NCI-H2171 (cell line): ENCODE results near the gene TGFA.

Source experiments
- DNase-seq: peaks from one replicate; lab custom pipeline; 2025; lab: John Stamatoyannopoulos, UW

The TGFA gene

DNA sequence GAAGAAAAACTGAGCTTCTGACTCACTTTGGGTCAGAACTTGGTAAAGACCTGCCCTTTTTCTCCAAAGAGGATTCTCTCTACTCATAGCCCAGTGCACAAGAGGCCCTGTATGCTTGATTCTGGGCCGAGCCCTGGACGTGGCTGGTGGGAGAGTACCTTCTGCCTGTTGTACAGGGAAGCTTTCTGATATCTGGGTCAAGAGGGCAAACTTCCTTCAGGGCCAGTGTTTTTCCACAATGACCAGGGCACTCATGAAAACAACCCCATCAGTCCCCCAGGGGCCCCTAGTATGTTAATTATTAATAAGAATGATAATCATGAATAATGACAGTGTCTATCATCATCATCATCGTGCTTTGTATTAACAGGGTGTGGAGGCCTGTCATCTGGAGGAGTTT, 90.0 kb downstream of the TGFA start:
- DNase-seq: no peak

DNA sequence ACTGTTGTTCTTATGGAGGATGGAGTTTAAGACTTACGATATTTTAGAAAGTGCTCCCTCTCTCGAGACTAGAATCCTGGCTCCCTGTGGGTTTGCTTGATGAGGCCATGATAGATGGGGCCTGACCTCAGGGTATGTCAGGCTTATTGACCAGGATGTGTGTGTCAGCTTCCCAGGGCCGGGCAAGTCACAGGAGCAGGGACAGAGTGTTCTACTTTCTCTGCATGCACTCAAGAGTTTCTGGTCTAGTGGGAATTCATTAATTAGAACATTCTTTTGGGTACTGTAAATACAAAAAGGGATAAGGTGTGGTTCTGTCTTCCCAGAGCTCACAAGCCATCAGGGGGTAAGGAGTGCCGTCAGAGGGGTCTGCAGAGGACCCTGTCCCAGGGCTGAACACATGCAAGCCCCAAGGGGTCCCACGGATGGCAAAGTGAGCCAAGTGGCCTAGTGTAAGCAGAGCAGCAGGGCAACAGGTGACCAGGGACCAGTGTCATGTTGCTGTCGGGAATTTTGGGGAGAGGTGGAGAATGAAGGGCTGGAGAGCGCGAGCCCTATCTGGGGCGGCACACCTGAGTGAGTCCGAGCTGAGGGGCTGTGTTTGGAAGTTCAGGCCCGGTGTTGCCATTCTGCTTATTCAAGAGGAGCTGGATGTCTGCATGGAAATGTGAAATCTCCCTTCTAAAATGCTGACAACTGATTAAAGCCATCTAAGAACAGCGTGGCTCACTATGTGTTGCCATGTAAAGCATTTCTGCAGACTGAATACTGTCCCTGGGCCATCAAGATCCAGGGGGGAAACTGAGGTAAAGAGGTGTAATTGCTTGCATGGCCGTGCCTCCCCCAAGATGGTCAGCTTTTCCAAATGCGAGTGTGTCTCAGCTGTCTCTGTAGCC, 91.4 kb downstream of the TGFA start:
- DNase-seq: no peak

DNA sequence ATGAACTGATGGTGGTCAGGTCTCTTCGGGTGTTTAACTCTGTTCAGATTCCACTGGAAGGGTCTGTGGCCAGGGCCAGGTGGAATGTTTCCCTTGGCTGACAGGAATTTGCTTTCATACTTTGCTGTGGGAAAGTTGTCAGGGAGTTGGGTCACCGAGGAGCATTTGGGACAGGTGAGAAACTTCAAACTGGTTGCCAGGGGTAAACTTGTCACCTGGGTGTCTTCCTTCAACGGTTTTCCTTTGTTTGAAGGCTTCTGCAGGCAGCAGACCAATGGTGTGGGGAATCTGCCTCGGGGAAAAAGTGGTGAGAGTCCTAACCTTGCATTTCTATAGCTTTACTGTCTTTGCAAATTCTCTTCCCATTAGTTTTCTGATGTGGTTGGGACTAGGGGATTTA, 92.2 kb downstream of the TGFA start:
- DNase-seq: no peak

DNA sequence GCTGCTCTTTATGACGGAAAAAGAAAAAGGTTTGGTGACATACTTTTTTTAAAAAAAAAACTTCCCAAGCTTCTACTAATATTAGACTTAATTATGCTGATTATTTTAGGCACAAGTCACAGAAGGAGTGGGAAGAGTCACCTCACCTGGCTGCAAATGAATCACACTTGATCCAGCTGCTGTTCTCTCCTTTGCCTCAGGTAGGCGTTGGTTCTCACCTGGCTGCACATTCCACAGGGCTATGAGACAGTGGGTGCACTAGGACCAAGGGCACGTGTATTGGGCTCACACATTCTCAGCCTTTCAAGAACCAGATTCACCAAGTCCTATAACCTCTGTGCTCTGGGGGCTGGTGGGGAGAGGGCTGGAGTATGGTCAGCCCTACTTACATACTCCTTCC, 93.3 kb downstream of the TGFA start:
- DNase-seq: no peak

DNA sequence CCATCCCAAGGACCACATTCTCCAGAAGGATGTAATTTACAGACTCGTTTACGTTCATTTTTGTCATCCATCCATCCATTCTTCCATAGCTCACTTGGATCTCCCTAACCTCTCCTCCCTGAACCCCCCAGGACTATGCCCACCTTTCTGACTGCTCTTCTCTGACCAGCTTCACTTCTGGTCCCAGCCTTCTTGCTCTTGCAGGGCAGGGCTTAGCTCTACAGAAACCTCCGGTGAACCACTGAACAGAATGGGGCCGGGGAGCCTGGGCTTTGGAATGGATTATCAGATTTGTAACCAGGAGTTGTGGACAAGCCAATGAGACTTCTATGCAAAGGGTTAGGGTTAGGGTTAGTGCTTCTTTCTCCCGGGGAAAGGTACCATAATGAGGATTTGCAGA, 95.0 kb downstream of the TGFA start:
- DNase-seq: no peak

DNA sequence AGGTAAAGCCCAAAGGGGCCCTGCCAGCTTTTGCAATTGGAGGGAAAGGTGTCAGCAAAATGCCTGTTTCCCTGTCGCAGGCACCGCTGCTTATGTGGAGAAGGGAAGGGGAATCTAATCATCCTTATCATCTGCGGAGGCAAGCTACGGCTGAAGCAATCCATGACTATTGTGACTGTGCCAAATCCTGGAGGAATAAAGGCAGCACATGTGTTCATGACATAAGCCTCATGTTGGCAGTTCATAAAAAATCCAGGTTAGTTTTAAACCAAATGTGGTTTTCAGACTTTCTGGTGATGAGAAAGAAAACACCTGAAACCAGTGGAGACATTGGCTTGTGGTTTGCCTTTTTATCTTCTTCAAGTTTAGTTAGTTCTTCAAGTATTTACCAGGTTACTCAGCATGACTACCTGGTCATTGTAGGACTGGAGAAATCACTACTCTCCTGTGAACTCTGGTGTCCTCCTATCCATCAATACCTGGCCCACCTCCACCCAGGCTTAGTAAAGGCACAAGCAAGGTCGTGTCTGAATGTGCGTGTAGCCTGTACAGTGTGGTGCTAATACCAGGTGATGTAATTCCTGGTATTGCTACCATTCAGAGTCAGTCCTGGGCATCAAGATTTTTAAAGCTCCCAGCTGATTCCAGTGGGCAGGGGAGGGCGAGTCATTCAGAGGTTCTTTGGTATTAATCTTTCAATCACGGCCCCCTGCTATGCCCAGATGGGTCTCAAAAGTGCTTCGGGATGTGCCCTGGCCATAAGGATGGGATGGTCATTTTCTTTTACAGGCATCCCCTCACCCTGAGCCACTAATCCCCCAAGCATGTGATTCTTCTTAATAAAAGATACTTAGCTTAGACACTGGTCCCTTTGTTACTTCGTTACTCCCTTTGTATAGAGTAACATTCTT, 96.8 kb downstream of the TGFA start:
- DNase-seq: no peak

DNA sequence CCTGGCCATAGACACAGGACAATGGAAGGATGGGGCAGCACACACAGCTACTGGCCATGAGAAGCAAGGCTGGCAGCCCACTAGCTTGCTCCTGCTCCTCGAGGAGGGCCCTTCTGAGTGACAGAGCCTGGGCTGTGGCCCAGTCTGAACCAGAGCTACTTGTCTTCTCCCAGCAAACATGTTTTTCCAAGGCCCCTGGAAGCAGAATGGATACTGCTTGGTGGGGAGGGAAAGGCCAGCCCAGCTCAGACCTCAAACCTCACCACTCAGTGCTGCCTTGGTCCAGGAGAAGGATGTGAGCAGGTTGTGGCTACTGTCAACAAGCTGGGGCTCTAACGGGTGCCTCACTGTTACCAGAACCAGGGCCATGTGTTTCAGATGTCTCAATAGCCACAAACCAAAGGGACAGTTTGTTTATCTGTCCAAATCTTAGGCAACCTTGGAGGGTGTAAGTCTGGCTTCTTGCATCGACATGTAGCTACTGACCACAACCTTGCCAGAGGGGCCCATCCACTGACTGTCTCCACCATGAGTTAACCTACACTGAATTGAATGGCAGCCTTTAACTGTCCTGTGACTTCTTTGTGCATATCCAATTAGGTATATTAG, 98.6 kb downstream of the TGFA start:
- DNase-seq: no peak

DNA sequence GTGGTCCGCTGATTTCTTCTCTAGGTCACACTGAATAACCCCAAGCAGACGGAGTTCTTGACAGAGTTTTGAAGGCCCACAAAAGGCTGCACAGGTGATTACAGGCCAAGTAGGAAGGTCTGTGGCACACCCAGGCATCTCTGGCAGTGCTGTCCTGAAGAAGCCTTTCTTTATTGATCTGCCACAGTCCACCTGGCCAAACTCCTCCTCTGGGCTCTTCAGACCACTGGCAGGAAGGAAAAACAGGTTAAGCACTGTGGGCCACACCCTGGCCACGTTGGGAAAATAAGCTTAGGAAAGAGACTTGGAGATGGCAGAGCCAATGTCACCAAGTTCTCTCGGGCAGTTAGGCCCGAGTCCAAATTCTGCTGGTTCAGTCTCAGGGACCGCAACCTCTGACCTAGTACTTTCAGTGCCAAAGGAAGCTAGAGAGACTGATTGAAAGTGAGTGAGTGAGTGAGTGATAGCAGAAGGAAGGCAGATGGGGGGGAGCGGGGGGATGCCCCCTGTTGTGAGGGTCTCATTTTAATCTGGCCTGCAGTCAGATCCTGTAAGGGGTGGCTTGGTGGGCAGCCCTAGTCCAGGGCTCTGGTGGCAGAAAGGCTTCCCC, 102.9 kb downstream of the TGFA start:
- DNase-seq: no peak

DNA sequence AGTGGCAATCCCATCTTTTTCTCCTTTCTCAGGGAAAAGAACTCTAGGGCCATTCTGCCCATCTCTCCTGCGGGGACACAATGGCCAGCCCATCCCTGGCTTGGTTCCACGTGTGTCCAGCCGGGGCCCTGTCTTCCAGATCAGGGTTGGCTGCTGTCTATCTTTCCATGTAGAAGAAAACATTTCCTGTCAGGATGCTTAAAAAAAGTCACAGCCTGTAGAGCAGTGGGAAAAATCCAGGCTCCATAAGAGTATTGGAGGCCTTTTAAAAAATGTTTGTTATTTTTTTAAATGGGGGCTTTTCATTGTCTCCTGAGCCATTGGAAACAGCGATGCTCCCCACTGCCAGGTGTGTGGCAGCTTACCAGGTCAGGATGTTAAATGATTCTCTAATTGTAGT, 105.6 kb downstream of the TGFA start:
- DNase-seq: no peak

DNA sequence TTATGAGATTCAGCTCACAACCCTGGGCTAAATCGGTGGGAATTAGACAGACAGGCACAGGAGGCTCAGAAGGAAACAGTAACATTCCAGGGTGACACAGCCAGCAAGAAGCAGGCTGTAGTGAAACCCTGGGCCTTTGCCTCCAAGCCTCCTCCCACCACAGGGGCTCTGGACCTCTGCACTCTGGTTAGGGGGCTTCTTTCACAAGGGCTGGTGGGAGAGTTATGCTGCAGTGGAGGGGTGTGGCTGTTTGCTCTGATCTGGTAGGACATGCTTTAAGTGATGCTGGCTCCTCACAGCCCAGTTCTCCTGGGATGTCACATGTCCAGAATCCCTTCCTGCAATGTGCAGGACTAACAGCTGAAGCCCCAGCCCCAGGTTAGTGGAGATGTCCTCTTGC, 109.9 kb downstream of the TGFA start:
- DNase-seq: no peak

DNA sequence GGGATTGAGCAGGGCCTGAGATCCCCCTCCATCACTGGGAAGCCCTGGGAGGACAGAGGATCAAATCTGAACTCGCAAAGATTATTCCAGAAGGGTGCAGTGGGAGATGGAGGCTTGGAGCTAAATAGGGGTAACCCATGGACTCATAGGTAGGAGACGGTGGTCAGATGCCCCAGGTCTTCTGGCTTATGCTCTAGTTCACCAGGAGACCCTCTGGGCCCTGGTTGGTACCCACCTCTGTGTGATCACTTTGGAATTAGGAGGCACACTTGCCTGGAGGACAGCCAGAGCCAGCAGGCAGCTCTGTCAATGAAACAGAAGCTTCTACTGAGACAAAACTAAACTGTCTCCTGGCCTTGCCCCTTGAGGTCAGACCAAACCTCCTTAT, 110.6 kb downstream of the TGFA start:
- no peak for DNase-seq

DNA sequence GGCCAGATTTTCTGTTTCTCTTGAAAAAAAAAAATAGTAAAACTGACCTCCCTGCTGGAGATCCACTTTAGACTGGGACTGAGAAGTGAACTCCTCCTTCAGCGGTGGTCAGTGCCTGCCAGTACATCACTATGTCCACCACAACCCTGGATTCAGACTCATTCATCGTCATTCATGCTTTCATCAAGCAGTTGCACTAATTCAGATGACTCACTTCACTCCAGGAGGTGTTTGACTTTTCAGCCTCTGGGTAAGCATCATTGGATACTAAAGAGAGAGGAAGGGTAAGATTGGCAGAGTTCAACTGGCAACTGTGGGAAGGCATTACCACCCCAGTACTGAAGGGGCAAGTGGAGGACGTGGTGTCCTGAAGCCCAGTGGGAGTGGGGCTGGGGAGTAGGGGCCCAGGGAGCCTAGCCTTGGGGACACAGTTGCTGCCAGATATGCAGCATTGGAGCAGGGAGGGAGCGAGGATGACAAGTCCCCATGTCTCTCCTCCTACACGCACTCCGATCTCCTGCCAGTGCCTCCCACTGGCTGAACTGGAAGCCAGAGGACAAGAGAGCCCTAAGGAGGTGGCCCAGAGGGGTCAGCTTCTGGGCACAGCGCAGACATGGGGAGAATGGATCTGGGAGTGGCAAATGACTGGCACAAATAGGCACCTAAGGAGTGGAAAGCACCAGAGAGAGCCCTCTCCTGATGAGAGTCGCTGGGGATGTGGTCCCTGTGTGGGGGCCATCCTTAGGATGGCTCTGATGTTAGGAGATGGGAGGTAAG, 111.1 kb downstream of the TGFA start:
- no peak for DNase-seq

DNA sequence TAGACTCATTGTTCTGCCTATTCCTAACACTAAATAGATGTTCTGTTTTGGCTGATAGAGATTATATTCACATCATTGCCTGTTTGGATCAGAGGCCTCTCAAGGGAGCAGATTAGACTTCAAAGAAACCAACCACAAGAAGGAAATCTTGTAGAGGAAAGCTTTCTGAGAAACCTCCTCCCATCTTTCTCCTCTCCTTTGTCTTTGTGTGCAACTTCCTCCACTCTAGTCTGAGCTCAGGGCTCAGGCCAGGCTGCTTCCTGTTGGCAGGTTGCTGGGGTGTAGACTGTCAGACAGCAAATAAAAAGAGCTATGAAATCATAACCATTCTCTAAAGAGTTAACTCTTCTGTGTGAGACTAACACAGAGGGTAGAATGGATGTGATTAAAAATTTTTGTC, 113.0 kb downstream of the TGFA start:
- DNase-seq: no peak

DNA sequence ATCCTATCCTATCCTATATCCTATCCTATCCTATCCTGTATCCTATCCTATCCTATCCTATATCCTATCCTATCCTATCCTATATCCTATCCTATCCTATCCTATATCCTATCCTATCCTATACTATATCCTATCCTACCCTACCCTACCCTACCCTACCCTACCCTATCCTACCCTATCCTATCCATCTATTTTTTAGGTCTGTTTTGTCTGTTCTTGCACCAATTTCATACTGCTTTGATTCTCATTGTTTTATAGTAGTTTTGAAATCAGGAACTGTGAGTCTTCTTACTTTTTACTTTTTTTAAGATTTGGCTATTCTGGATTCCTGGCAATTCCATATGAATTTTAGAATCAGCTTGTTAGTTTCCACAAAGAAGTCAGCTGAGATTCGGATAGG, 118.5 kb downstream of the TGFA start:
- no peak for DNase-seq

DNA sequence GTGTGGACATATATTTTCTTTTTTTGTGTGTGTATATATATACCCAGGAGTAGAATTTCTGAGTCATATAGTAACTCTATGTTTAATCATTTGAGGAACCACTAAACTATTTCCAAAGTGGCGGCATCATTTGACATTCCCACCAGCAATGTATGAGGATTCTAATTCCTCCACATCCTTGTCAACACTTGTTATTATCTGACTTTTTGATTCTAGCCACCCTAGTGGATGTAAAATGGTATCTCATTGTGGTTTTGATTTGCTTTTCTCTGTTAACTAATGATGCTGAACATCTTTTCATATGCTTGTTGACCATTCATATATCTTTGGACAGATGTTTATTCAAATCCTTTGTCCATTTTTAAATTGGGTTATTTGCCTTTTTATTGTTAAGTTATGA, 120.3 kb downstream of the TGFA start:
- DNase-seq: no peak

DNA sequence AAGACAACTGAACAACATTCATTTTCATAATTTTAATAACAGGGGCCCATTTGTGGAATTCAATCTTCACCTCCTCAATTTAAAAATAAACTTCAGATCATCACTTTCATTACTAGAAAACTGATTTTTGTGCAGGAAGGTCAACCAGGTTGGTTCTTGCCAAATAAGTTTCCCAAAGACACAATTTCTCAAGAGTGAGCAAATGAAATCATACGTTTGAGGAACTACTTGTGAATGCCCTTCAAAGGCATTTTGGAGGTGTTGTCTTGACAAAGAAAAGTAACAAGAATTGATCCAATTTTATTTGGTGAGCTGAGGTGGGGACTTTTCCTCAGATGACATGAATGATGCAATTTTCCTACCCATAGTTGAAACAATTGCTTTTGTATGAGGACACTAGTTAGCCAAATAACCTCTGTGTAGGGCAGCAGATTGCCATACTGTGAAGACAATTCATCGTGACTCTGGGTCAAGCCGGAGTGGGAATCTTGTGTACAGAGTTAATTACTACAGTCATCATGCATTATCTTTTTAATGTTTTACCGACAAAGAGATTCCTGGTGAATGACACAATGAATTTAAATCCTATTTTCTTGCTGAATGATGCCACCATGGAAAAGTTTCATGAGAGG, 121.8 kb downstream of the TGFA start:
- DNase-seq: no peak

DNA sequence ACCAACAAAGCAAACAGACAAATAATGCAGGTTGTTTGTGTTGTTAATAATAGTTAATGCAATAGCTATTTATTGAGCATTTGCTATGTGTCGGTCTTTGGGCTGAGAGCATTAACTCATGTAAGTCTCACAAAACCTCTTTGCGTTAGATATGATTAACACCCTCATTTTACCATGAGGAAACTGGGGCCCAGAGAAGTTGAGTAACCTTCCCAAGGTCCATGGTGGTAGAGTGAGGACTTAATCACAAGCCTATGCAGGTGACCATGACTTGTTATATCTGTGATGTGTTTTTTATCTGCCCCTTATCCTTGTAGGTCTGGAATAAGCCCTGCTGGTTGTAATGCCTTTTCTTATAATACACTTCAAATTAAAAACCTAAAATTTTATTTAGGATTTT, 127.3 kb downstream of the TGFA start:
- no peak for DNase-seq

DNA sequence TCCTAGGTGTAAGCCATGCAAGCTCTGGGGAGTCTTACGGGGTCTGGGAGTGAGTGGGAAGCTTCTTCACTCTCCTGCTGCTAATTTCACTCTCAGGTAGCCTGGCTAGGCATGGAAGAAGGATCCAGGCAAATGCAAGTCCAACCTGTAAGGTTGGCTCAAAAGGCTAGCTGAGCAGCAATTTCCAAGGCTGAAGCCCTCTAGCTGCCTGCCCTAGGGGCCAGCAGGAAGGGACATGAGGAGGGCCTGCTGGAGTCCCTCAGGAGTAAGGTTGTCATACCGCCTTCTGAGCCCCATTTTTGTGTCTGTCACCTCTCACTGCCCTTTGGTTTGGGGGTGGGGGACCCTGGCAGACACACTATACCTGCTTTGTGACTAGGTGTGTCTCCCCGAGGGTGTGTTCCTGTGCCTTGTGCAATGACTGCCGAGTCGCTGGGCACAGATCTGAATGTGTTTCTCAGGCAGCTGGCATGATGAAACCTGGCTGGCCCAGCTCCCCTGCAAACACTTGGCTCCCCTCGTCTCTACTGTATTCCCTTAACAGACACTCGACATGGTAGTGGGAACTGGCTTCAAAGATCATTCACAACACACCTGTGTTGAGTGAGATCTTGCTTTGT, 127.8 kb downstream of the TGFA start:
- no peak for DNase-seq

DNA sequence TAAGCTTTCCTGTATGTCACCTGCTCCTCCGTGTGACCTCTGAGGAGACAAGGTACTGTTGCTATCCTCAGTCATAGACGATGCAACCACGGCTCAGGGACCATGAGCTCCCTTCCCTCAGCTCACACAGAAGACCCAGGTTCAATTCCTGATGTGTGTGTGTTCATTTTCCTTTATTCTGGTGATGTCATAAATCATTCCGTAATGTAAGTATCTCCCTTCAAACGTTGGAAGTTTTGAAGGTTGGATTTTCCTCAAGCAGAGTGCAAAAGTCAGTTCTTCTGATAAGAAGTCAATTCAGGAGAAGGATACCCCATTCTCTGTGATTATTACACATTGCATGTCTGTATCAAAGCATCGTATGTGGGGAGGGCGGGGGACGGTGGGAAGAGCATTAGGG, 132.9 kb downstream of the TGFA start:
- DNase-seq: no peak

DNA sequence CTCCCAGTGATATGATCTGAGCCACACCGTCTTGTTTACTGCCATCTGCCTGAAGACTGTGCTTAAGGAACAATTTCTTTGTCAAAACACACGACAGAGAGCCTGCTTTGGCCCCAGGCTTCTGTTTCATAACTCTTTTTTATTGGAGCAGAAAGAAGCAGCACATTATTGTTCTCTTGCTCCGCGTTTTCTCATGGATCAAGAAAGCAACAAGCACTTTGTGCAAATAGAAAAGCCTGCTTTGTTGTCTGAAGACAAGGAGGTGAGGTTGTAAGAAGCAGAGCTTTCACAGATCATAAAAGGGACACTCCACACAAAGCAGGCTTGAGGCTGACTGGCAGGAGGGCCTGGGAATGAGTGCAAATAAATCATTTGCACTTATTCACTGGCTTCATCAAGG, 133.5 kb downstream of the TGFA start:
- DNase-seq: no peak

DNA sequence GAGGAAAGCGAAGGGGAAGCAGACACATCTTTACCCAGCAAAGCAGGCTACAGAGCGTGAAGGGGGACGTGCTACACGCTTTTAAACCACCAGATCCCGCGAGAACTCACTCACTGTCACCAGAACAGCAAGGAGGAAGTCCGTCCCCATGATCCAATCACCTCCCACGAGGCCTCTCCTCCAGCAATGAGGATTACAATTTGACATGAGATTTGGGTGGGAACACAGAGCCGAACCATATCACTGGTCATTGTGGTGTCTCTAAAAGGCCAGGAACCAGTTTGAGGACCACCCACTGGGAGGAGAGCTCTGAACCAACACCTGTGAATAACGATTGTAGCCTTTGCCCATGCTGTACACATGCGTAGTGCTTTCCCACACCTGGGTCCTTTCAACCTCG, 135.1 kb downstream of the TGFA start:
- DNase-seq: no peak
